Neutrophil (primary cell): ENCODE results near the gene TNK2.

Experiments used
- H3K27ac ChIP-seq: fragments of 200-600 bp; sonication (generic); 2 replicates; pipeline ENCODE4 v1.5.1; 2016; ENCODE audit warnings: mild to moderate bottlenecking, moderate library complexity
- H3K27me3 ChIP-seq: fragments of 200-600 bp; sonication (generic); 2 replicates; pipeline ENCODE4 v1.6.0; 2016; ENCODE audit warnings: mild to moderate bottlenecking
- H3K36me3 ChIP-seq: fragments of 200-600 bp; sonication (generic); 2 replicates; pipeline ENCODE4 v1.5.1; 2017
- H3K4me1 ChIP-seq, 2 experiments: fragments of 200-600 bp in 1 of 2; sonication (generic) in 1 of 2; 1 replicate in 1 of 2; 2 replicates in 1 of 2; pipeline versions ENCODE4 v1.5.1 to v1.6.1; 2013 to 2016; ENCODE audit warnings: low read depth in 1 of 2, low read length in 1 of 2, mild to moderate bottlenecking in 1 of 2, moderate library complexity in 1 of 2; ENCODE audit not compliant: control insufficient read depth in 1 of 2, insufficient read depth in 1 of 2
- H3K4me3 ChIP-seq, 2 experiments: fragments of 200-600 bp in 1 of 2; sonication (generic) in 1 of 2; 1 replicate in 1 of 2; 2 replicates in 1 of 2; pipeline ENCODE4 v1.5.1; 2013 to 2016; ENCODE audit warnings: low read depth in 1 of 2, low read length in 1 of 2, mild to moderate bottlenecking in 1 of 2, moderate library complexity in 1 of 2
- H3K9me3 ChIP-seq: fragments of 200-600 bp; sonication (generic); 2 replicates; pipeline ENCODE4 v1.5.1; 2016
- TF ChIP-seq, protein P1 (sequence below): fragments of 200-600 bp; sonication (generic); IDR thresholded peaks from 2 replicates; pipeline ENCODE4 v1.5.1; 2016; ENCODE audit warnings: antibody characterized with exemption

The TNK2 gene

DNA sequence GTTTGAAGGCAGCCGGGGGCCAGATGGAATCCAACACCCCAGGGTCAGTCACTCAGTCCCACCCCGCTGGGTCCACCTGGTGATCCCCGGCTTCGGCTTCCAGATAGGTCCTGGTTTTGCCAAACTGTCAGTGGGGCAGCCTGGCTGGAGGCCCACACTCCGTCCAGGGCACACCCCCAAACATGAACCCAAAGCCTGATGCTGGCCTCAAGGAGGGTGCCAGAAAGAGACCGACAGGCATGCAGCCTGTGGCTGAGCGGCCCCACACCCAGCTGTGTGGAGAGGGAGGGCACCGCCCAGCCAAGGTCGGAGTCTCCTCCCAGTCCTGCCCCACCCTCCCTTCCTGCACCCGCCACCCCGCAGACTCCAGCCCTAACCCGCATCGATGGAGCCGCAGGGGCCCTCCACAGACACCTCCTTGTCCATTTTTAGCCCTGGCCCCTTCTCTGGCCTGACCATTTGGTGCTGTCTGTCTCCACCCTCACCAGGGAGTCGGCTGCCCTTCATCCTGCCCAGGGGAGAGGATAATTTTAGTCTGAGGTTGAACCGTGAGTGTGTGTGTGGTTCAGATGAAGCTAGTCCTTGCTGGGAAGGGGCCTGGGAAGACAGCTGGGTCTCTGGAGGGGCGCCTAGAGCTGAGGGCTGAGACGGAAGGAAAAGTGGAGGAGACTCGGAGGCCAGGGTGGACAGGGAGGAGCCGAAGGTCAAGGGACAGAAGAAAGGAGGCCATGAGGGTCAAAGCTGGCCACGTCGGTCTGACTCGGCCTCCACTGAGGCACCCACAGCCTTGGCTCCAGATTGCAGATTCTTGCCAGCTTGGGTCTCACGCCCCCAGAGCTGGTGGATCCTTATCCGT is 23.1 kb downstream of the TNK2 start:
- H3K4me1 ChIP-seq = no peaks in the 10 kb centered on the region
- H3K36me3 ChIP-seq = peaks cover 83% of the 10 kb centered on the region
- H3K27me3 ChIP-seq = no peaks in the 10 kb centered on the region
- H3K27ac ChIP-seq = no peak overlapping the region
- TF ChIP-seq, protein P1, sequence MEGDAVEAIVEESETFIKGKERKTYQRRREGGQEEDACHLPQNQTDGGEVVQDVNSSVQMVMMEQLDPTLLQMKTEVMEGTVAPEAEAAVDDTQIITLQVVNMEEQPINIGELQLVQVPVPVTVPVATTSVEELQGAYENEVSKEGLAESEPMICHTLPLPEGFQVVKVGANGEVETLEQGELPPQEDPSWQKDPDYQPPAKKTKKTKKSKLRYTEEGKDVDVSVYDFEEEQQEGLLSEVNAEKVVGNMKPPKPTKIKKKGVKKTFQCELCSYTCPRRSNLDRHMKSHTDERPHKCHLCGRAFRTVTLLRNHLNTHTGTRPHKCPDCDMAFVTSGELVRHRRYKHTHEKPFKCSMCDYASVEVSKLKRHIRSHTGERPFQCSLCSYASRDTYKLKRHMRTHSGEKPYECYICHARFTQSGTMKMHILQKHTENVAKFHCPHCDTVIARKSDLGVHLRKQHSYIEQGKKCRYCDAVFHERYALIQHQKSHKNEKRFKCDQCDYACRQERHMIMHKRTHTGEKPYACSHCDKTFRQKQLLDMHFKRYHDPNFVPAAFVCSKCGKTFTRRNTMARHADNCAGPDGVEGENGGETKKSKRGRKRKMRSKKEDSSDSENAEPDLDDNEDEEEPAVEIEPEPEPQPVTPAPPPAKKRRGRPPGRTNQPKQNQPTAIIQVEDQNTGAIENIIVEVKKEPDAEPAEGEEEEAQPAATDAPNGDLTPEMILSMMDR = no peak
- no peaks in the 10 kb centered on the region for H3K9me3 ChIP-seq
- no peak overlapping the region for H3K4me3 ChIP-seq

DNA sequence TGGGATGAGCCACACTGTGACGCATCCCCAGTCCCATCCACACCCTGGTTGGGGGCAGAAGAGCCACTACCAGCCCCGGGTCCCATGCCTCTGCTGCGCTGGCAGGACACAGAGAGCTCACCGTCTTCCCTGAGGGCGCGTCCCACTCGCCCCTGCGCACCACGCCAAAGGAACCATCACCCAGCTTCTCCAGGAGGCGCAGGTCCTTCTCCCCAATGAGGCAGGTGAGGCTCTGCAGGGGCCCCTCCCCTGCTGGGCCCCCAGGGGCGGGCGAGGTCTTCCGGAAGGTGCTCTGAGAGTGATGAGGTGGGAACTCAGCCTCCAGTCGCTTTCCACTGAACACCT is 23.7 kb downstream of the TNK2 start:
- H3K36me3 ChIP-seq = peaks cover 87% of the 10 kb centered on the region
- H3K27me3 ChIP-seq = no peaks in the 10 kb centered on the region
- TF ChIP-seq, protein P1 = no peak
- no peak overlapping the region for H3K4me3 ChIP-seq
- no peak overlapping the region for H3K27ac ChIP-seq
- no peaks in the 10 kb centered on the region for H3K4me1 ChIP-seq
- no peaks in the 10 kb centered on the region for H3K9me3 ChIP-seq

DNA sequence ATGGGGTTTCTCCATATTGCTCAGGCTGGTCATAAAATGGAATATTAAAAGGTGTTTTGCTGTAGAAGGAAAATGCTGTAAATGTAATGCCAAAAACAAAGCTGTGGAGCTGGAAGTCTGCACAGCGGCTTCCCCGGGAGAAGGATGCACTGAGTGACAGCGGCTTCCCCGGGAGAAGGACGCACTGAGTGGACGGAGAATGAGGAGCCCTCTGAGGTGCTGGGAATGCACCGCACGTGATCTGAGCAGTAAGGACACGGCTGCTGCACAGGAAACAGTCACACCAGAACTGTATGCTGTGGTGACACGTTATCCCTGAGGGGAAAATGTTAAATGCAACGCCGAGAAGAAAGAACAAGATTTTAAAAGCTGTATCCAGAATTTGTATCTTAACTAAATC is 24.6 kb downstream of the TNK2 start:
- Histone ChIP-seq H3K4me3 (no peak overlapping the region), H3K9me3 (no peaks in the 10 kb centered on the region), H3K27ac (no peak overlapping the region), H3K27me3 (no peaks in the 10 kb centered on the region), H3K4me1 (no peaks in the 10 kb centered on the region), H3K36me3 (peaks cover 91% of the 10 kb centered on the region)
- TF ChIP-seq, protein P1 = no peak

DNA sequence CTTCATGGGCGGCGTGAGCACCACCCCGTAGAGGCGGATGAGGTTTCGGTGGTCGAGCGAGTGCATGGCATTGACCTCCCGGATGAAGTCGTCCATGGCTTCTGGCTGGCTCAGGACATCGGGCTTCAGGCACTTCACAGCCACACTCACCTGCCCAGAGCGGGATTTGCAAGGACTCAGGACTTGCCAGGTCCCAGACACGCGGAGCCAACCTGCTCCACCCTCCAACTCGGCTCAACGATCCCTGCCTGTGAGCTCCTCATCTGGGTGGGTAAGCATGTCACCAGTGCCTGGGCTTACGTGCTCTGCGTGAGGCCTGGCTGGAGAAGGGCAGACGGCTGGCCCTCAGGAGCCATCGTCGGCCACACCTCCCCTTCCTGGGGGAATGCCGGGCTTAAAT is 25.2 kb downstream of the TNK2 start:
- H3K9me3 ChIP-seq = no peaks in the 10 kb centered on the region
- TF ChIP-seq, protein P1 = no peak
- peaks cover 93% of the 10 kb centered on the region for H3K36me3 ChIP-seq
- H3K27me3 ChIP-seq = no peaks in the 10 kb centered on the region
- no peak overlapping the region for H3K4me3 ChIP-seq
- no peaks in the 10 kb centered on the region for H3K4me1 ChIP-seq
- no peak overlapping the region for H3K27ac ChIP-seq

DNA sequence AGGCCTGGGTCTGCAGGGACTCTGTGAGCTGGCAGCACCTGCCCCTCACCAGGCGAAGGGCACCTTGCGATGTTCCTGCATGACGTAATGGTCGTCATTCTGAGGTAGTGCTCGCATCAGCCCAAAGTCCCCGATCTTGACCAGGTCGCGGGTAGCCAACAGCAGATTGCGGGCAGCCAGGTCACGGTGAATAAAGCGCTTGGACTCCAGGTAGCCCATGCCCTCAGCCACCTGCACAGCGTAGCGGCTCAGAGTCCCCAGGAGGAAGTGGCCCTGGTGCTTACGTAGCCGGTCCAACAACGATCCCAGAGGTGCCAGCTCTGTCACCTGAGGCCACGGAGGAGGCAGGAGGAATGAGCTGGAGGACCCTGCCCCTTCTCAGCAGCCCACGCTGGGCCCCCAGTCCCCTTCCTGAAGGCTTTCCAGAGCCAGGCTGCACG is 26.3 kb downstream of the TNK2 start:
- no peaks in the 10 kb centered on the region for H3K9me3 ChIP-seq
- H3K4me3 ChIP-seq = no peak overlapping the region
- TF ChIP-seq, protein P1 = no peak
- H3K36me3 ChIP-seq = peaks cover 94% of the 10 kb centered on the region
- H3K27me3 ChIP-seq = no peaks in the 10 kb centered on the region
- no peaks in the 10 kb centered on the region for H3K4me1 ChIP-seq
- H3K27ac ChIP-seq = no peak overlapping the region
